Measurements from ENCODE around the gene ZFP91. TPM values are rescaled to one million over a fixed set of nuclear protein-coding genes. Genes with fewer than 3 reads are reported as not detected.
"Not testable (repeated sequence)": the region's sequence is repeated elsewhere in the genome, so short reads cannot be mapped to it uniquely, and the experiment has no call there.

ZFP91 gene
- total RNA-seq, 1 donor from 2014 or later, result 44.0 TPM

DNA sequence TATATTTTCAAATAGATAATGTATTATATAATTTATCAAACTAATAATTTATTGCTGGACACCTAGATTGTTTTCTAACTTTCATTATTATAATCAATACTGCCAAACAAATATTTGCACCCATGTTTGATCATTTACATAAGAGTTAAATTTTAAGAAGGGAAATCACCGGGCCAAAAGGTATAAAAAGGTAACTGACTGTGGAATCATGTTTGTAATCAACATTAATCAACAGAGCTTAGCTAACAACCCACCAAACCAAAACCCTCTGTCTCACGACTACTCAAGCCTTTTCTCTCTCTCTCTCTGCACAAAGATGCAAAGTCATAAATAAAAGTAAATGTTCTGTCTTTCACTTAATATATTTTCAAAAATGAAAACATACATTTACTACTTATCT lies 18.0 kb upstream of the ZFP91 start:
- DNase-seq (ENCODE audit: low spot score), result no peak
- Mint-ChIP-seq H3K4me1 (ENCODE audit: low read depth) (no peaks in the 10 kb centered on the region), H3K4me3 (ENCODE audit: unreplicated experiment) (no peak overlapping the region), H3K9me3 (ENCODE audit: low read depth) (no peaks in the 10 kb centered on the region), H3K36me3 (ENCODE audit: low read depth) (peaks cover 12% of the 10 kb centered on the region), H3K27me3 (ENCODE audit: low read depth) (no peaks in the 10 kb centered on the region), H3K27ac (ENCODE audit: unreplicated experiment) (no peak overlapping the region)
- TF ChIP-seq, protein P1, sequence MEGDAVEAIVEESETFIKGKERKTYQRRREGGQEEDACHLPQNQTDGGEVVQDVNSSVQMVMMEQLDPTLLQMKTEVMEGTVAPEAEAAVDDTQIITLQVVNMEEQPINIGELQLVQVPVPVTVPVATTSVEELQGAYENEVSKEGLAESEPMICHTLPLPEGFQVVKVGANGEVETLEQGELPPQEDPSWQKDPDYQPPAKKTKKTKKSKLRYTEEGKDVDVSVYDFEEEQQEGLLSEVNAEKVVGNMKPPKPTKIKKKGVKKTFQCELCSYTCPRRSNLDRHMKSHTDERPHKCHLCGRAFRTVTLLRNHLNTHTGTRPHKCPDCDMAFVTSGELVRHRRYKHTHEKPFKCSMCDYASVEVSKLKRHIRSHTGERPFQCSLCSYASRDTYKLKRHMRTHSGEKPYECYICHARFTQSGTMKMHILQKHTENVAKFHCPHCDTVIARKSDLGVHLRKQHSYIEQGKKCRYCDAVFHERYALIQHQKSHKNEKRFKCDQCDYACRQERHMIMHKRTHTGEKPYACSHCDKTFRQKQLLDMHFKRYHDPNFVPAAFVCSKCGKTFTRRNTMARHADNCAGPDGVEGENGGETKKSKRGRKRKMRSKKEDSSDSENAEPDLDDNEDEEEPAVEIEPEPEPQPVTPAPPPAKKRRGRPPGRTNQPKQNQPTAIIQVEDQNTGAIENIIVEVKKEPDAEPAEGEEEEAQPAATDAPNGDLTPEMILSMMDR (IDR thresholded peaks at IDR 0.05), result no peak

DNA sequence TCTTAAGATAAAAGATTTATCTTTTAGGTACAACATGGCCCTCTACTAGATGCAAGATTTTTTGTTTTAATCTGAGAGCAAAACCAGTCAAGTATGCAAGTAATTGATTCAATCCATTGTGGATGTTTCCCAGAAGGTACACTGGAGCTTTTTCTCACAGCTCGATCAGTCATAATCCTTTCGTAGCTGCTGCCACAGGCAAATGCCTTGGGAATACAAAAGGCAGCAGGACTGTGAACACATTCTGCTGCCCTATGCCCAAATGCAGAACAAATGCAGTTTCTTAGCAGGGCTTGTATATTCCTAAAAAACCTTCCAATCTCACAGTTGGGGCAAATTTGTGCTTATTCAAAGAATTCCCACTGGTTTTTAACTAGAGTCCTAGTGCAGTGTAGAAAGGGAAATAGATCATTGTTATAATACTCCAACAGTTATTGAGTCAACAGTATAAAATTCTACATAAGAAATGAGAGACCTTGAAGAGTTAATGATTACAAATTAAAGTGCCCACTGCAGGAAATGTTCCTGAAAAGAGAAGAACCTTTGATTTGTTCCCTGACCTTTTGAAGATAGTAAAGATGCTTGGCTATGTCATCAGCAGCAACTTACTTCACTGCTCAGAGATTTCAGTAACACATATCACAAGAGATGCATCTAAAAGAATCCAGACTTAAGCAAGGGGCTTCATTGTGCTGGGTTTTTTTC lies 17.3 kb upstream of the ZFP91 start:
- no peaks in the 10 kb centered on the region for H3K4me1 Mint-ChIP-seq (ENCODE audit: low read depth)
- no peak overlapping the region for H3K4me3 Mint-ChIP-seq (ENCODE audit: unreplicated experiment)
- TF ChIP-seq, protein P1 (IDR thresholded peaks at IDR 0.05), result no peak
- no peaks in the 10 kb centered on the region for H3K9me3 Mint-ChIP-seq (ENCODE audit: low read depth)
- DNase-seq (ENCODE audit: low spot score), result no peak
- H3K27ac Mint-ChIP-seq (ENCODE audit: unreplicated experiment), result no peak overlapping the region
- H3K36me3 Mint-ChIP-seq (ENCODE audit: low read depth), result peaks cover 12% of the 10 kb centered on the region
- no peaks in the 10 kb centered on the region for H3K27me3 Mint-ChIP-seq (ENCODE audit: low read depth)

DNA sequence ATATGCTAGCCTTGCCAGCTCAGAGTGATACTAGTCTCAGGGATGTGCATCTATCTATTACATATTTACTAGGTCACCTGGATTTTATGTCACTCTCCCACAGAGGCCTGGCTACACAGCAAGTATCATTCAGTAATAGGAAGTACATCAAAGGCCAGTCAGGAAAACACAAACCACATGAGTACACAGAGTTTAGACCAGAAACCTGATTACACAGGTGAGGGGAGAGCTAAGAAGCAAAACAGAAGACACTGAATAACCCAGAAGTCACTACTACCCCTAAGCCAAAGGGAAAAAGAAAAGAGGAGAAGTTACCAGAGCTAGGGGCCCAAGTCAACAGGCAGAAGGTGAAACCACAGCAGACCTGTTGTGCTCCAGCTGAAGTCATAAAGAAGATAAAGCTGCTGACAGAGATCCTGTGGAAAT lies 16.5 kb upstream of the ZFP91 start:
- no peak overlapping the region for H3K4me3 Mint-ChIP-seq (ENCODE audit: unreplicated experiment)

DNA sequence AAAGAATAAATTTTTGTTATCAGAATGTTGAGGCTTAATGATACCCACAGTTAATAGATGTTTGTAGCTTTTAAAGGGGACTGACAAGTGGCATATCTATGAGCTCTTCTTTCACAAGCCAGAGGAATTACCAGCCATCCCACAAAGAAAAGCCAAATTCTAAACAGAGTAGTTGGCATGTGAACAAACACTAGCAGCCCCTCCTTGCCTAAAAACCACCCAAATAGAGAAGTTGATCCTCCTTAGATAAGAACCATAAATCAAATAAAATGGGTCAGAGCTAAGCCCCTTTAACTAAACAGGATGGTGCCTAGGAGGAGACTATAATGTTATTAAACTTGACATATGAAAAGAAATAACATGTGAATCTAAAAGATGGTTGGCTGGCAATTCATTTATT lies 14.6 kb upstream of the ZFP91 start:
- no peak overlapping the region for H3K4me3 Mint-ChIP-seq (ENCODE audit: unreplicated experiment)
- no peak overlapping the region for H3K27ac Mint-ChIP-seq (ENCODE audit: unreplicated experiment)
- TF ChIP-seq, protein P1 (IDR thresholded peaks at IDR 0.05), result no peak

More for the DNA sequence above, 16.5 kb upstream of the ZFP91 start:
- no peaks in the 10 kb centered on the region for H3K4me1 Mint-ChIP-seq (ENCODE audit: low read depth)
- DNase-seq (ENCODE audit: low spot score), result no peak
- H3K27me3 Mint-ChIP-seq (ENCODE audit: low read depth), result no peaks in the 10 kb centered on the region
- no peak overlapping the region for H3K27ac Mint-ChIP-seq (ENCODE audit: unreplicated experiment)
- H3K36me3 Mint-ChIP-seq (ENCODE audit: low read depth), result peaks cover 12% of the 10 kb centered on the region
- TF ChIP-seq, protein P1 (IDR thresholded peaks at IDR 0.05), result no peak
- H3K9me3 Mint-ChIP-seq (ENCODE audit: low read depth), result no peaks in the 10 kb centered on the region

DNA sequence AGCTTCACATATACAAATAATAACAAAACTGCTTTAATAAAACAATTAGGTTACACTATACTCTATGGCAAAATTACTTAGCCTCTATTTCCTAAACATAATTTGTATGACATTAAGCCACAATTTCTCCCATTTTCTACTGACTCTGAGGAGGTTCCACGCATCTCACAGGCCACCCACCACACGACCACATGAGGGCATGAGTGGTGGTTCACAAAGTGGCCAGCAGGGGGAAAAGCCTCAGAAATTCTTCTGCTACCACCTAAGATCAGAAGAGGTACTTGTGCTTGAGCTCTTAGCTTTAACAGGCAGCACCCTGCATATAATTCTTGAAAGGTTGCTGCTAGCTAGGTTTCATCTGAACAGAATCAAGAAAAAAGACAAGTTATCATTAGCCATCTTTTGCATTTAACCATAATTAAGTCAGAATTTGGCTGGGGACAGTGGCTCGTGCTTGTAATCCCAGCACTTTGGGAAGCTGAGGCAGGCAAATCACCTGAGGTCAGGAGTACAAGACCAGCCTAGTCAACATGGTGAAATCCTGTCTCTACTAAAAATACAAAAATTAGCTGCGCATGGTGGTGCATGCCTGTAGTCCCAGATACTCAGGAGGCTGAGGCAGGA lies 10.9 kb upstream of the ZFP91 start:
- no peak for DNase-seq (ENCODE audit: low spot score)
- no peak overlapping the region for H3K27ac Mint-ChIP-seq (ENCODE audit: unreplicated experiment)
- no peaks in the 10 kb centered on the region for H3K4me1 Mint-ChIP-seq (ENCODE audit: low read depth)
- TF ChIP-seq, protein P1 (IDR thresholded peaks at IDR 0.05), result peak; percentile 85
- no peaks in the 10 kb centered on the region for H3K9me3 Mint-ChIP-seq (ENCODE audit: low read depth)
- no peaks in the 10 kb centered on the region for H3K27me3 Mint-ChIP-seq (ENCODE audit: low read depth)
- no peak overlapping the region for H3K4me3 Mint-ChIP-seq (ENCODE audit: unreplicated experiment)
- H3K36me3 Mint-ChIP-seq (ENCODE audit: low read depth), result peaks cover 19% of the 10 kb centered on the region

More for the DNA sequence above, 14.6 kb upstream of the ZFP91 start:
- peaks cover 18% of the 10 kb centered on the region for H3K36me3 Mint-ChIP-seq (ENCODE audit: low read depth)
- no peak for DNase-seq (ENCODE audit: low spot score)
- no peaks in the 10 kb centered on the region for H3K4me1 Mint-ChIP-seq (ENCODE audit: low read depth)
- H3K27me3 Mint-ChIP-seq (ENCODE audit: low read depth), result no peaks in the 10 kb centered on the region
- H3K9me3 Mint-ChIP-seq (ENCODE audit: low read depth), result no peaks in the 10 kb centered on the region

DNA sequence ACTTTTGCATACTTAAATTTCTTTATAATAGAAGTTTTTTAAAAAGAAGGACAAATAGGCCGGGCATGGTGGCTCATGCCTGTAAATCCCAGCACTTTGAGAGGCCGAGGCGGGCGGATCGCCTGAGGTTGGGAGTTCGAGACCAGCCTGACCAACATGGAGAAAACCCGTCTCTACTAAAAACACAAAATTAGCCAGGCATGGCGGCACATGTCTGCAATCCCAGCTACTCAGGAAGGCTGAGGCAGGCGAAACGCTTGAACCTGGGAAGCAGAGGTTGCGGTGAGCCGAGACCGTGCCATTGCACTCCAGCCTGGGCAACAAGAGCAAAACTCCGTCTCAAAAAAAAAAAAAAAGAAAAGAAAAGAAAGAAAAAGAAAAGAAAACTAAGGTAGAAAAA lies 6.0 kb upstream of the ZFP91 start:
- not testable (repeated sequence) for DNase-seq (ENCODE audit: low spot score); H3K4me3 Mint-ChIP-seq (ENCODE audit: unreplicated experiment); H3K27me3 Mint-ChIP-seq (ENCODE audit: low read depth); H3K9me3 Mint-ChIP-seq (ENCODE audit: low read depth)
- Mint-ChIP-seq H3K27ac (ENCODE audit: unreplicated experiment) (peak overlapping the region; percentile 84), H3K36me3 (ENCODE audit: low read depth) (peaks cover 13% of the 10 kb centered on the region), H3K4me1 (ENCODE audit: low read depth) (peaks cover 38% of the 10 kb centered on the region)
